Measurements from ENCODE around the gene NLRC5. TPM values are rescaled to one million over a fixed set of nuclear protein-coding genes. Genes with fewer than 3 reads are reported as not detected.

NLRC5 gene
- total RNA-seq, 1 experiment from 2014 or later = 2.4 TPM

- Mint-ChIP-seq H3K9me3 (no peaks in the 10 kb centered on the region), H3K27me3 (ENCODE audit: low read depth) (peaks cover 9% of the 10 kb centered on the region), H3K36me3 (ENCODE audit: insufficient read depth in 1 of 3, low read depth in 3 of 3) (no peaks in the 10 kb centered on the region), H3K4me1 (peaks cover 0 to 9% of the 10 kb centered on the region in 2 experiments; a peak in 1 of 4 replicates), H3K27ac (no peak overlapping the region), H3K4me3 (no peak overlapping the region)
- Histone ChIP-seq H3K18ac (ENCODE audit: insufficient read length, low read depth, low read length) (no peak overlapping the region), H4K91ac (ENCODE audit: insufficient read length, low read depth, low read length) (no peak overlapping the region), H4K20me1 (ENCODE audit: control insufficient read depth, insufficient read depth, insufficient read length) (no peaks in the 10 kb centered on the region), H3K79me2 (ENCODE audit: insufficient read depth, low read length) (no peaks in the 10 kb centered on the region), H2BK15ac (ENCODE audit: low read depth, low read length) (no peak overlapping the region), H3K23me2 (ENCODE audit: insufficient read length, low read depth, low read length, poor library complexity, severe bottlenecking) (no peaks in the 10 kb centered on the region), H2BK12ac (ENCODE audit: insufficient read length, low read depth, low read length) (no peak overlapping the region), H2BK20ac (ENCODE audit: low read depth, low read length, poor library complexity, severe bottlenecking) (no peak overlapping the region), H3K9me3 (ENCODE audit: control insufficient read depth, low read depth, low read length) (no peaks in the 10 kb centered on the region), H3K4me1 (ENCODE audit: insufficient read depth, low read length) (no peaks in the 10 kb centered on the region), H4K5ac (ENCODE audit: insufficient read length, low read depth, low read length) (no peak overlapping the region), H2AK5ac (ENCODE audit: insufficient read length, low read length) (no peak overlapping the region), H3K56ac (ENCODE audit: insufficient read length, low read depth, low read length) (no peak overlapping the region), H2AFZ (ENCODE audit: low read length) (no peak overlapping the region), H3K23ac (ENCODE audit: insufficient read length, low read depth, low read length) (no peak overlapping the region), H3K27me3 (ENCODE audit: insufficient read depth, low read length) (no peaks in the 10 kb centered on the region), H3K79me1 (ENCODE audit: insufficient read depth, low read depth, low read length, poor library complexity, severe bottlenecking) (no peaks in the 10 kb centered on the region), H4K8ac (replicated peaks; ENCODE audit: insufficient read length, low read depth, low read length) (no peak overlapping the region), H2BK5ac (ENCODE audit: insufficient read length, low read length) (no peak overlapping the region), H3K4me2 (ENCODE audit: insufficient read depth, insufficient read length, low read length) (no peak overlapping the region), H2BK120ac (ENCODE audit: low read depth, low read length, poor library complexity, severe bottlenecking) (no peak overlapping the region), H3K14ac (ENCODE audit: insufficient read depth, low read length) (no peak overlapping the region), H3T11ph (ENCODE audit: low read length) (no peak overlapping the region), H3K4ac (ENCODE audit: low read depth, low read length) (no peak overlapping the region), H3K9ac (ENCODE audit: extremely low read depth, insufficient read length, low read length) (no peak overlapping the region), H3K27ac (ENCODE audit: insufficient read length, low read depth, low read length) (no peak overlapping the region)
- DNase-seq = no peak
- no CpG with 5 or more reads among the region's 7 CpGs for WGBS (ENCODE audit: extremely low coverage, insufficient read length, low lambda C conversion rate)
- TF ChIP-seq CTCF (conservative IDR thresholded peaks at IDR 0.05) = no peak
Observed at GRCh38 chr16:57069053-57069452, 79.7 kb downstream of the NLRC5 start.

Measured in H9 (cell line).